ENCODE measurements around the gene GORAB.

DNA sequence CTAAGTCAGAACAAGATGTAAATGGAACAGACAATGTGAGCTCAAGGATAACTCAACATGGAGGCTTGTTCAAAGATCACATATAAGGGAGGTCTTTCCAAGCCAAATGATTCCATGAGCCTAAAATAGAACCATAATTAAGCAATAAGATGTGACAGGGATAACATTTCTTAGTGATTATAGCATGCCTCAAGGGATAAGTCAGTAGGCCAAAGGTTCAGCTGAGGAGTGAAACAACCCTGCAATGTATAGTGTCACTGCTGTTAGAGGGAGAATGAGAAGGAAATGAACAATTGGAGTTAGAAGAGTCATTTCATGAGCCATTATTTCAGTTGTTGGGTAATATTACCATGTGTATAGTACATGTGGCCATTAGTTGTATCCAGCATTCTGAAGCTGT is 25.0 kb downstream of the GORAB start:
- TF ChIP-seq, protein P1, sequence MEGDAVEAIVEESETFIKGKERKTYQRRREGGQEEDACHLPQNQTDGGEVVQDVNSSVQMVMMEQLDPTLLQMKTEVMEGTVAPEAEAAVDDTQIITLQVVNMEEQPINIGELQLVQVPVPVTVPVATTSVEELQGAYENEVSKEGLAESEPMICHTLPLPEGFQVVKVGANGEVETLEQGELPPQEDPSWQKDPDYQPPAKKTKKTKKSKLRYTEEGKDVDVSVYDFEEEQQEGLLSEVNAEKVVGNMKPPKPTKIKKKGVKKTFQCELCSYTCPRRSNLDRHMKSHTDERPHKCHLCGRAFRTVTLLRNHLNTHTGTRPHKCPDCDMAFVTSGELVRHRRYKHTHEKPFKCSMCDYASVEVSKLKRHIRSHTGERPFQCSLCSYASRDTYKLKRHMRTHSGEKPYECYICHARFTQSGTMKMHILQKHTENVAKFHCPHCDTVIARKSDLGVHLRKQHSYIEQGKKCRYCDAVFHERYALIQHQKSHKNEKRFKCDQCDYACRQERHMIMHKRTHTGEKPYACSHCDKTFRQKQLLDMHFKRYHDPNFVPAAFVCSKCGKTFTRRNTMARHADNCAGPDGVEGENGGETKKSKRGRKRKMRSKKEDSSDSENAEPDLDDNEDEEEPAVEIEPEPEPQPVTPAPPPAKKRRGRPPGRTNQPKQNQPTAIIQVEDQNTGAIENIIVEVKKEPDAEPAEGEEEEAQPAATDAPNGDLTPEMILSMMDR (IDR thresholded peaks at IDR 0.05), result no peak
- TF ChIP-seq ZFX (IDR thresholded peaks at IDR 0.05; ENCODE audit: borderline replicate concordance), result no peak
